ENCODE results near the gene URAD. TPM values are rescaled to one million over a fixed set of nuclear protein-coding genes. Genes with fewer than 3 reads are reported as not detected.

URAD gene
- total RNA-seq, 2 experiments from 2014 or later = not detected

DNA sequence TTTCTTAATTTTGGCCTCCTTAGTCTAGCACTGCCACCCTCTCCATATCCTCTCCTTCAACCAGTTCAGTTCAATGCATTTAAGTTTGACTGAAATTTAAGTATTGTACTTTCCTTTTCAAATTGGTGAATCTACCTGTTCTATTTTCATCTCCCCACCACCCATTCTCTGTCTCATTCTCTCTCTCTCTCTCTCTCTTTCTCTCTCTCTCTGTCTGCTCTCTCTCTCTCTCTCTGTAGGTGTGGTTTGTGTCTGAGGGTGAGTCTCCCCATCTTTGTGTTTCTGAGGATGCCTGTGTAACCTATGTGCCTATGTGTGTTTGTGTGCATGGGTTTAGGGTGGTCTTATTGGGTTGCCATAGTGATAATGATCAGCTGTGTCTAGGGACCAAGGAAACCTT is 58.6 kb downstream of the URAD start:
- TF ChIP-seq EZH2phosphoT487 (IDR thresholded peaks at IDR 0.05; ENCODE audit: borderline replicate concordance, low read depth, low read length) = no peak
- TF ChIP-seq, protein P1, sequence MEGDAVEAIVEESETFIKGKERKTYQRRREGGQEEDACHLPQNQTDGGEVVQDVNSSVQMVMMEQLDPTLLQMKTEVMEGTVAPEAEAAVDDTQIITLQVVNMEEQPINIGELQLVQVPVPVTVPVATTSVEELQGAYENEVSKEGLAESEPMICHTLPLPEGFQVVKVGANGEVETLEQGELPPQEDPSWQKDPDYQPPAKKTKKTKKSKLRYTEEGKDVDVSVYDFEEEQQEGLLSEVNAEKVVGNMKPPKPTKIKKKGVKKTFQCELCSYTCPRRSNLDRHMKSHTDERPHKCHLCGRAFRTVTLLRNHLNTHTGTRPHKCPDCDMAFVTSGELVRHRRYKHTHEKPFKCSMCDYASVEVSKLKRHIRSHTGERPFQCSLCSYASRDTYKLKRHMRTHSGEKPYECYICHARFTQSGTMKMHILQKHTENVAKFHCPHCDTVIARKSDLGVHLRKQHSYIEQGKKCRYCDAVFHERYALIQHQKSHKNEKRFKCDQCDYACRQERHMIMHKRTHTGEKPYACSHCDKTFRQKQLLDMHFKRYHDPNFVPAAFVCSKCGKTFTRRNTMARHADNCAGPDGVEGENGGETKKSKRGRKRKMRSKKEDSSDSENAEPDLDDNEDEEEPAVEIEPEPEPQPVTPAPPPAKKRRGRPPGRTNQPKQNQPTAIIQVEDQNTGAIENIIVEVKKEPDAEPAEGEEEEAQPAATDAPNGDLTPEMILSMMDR (conservative IDR thresholded peaks at IDR 0.05; ENCODE audit: low read length) = no peak

DNA sequence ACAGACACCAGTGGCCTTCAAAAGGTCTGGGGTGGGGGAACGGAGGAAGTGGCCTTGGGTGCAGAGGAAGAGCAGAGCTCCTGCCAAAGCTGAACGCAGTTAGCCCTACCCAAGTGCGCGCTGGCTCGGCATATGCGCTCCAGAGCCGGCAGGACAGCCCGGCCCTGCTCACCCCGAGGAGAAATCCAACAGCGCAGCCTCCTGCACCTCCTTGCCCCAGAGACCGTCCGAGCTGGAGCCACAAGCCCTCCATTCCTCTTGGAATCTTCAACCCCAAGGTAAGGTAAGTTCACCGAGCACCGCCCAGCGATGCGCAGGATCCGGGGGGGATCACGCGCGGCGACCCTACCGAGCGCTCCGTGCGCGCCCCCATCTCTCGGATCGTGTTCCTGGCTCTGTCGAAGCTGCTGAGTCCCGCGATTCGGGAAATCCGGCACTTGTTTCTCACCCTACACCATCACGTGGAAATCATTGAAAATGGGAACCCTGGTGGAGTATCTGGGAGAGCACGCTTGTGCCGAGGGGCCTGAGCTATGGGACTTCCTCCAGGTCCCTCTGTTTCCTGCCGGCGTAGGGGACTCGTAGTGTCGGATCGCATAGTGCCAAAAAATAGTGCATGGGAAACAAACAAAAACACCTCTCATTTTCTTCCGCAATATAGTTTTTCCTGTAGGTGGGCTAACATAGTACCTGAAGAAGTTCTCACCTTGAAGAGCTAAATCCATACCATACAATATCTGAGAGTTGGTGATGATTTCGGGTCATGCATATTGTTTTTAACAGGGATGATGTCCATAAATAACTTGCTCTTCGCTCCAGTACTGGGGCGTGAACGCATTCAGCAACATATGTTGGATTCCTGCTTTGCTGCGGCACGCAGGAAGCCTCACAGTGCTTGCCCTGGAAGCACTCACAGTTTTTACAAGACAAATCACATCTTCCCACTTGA is 59.4 kb downstream of the URAD start:
- Histone ChIP-seq H3K27ac (ENCODE audit: low read depth, low read length, poor library complexity, severe bottlenecking) (no peak overlapping the region), H4K20me1 (ENCODE audit: insufficient read depth, low read length) (no peaks in the 10 kb centered on the region), H3K4me3 (ENCODE audit: low read depth, low read length, poor library complexity, severe bottlenecking) (no peak overlapping the region), H3K79me2 (ENCODE audit: insufficient read depth, low read depth, low read length) (no peaks in the 10 kb centered on the region), H3K4me2 (ENCODE audit: low read length) (no peak overlapping the region), H3K9me3 (ENCODE audit: low read length) (no peaks in the 10 kb centered on the region), H3K9me2 (ENCODE audit: insufficient read depth, low read length) (no peaks in the 10 kb centered on the region), H2AFZ (ENCODE audit: low read length) (no peak overlapping the region), H3K36me3 (ENCODE audit: insufficient read depth, low read length) (no peaks in the 10 kb centered on the region), H3K4me1 (ENCODE audit: insufficient read depth, low read length, poor library complexity, severe bottlenecking) (no peaks in the 10 kb centered on the region)
- DNase-seq (ENCODE audit: low spot score) = no peak
- intact Hi-C loops (cut with micrococcal nuclease; ENCODE audit: unreplicated experiment) = no loop called here
- TF ChIP-seq, protein P1 (conservative IDR thresholded peaks at IDR 0.05; ENCODE audit: low read length) = no peak
- TF ChIP-seq EZH2phosphoT487 (IDR thresholded peaks at IDR 0.05; ENCODE audit: borderline replicate concordance, low read depth, low read length) = no peak
- ChIA-PET CTCF (ENCODE audit: unreplicated experiment) (no interaction called here), POLR2A (interaction anchor here (1.1 kb wide), 1 partner anchor 38 kb away, joined by 4 read pairs; no protein-coding TSS in a partner anchor)
- BruUV-seq (replicated peaks) = no TSS peak

More for the DNA sequence above, 58.6 kb downstream of the URAD start:
- no peak overlapping the region for H2AFZ ChIP-seq (ENCODE audit: low read length)
- intact Hi-C loops (cut with micrococcal nuclease; ENCODE audit: unreplicated experiment) = no loop called here
- ChIA-PET CTCF (ENCODE audit: unreplicated experiment) (no interaction called here), POLR2A (no interaction called here)
- no peak overlapping the region for H3K4me2 ChIP-seq (ENCODE audit: low read length)
- no peaks in the 10 kb centered on the region for H3K36me3 ChIP-seq (ENCODE audit: insufficient read depth, low read length)
- H4K20me1 ChIP-seq (ENCODE audit: insufficient read depth, low read length) = no peaks in the 10 kb centered on the region
- no peaks in the 10 kb centered on the region for H3K9me3 ChIP-seq (ENCODE audit: low read length)
- no peaks in the 10 kb centered on the region for H3K79me2 ChIP-seq (ENCODE audit: insufficient read depth, low read depth, low read length)
- no peaks in the 10 kb centered on the region for H3K9me2 ChIP-seq (ENCODE audit: insufficient read depth, low read length)
- no peak overlapping the region for H3K27ac ChIP-seq (ENCODE audit: low read depth, low read length, poor library complexity, severe bottlenecking)
- no peaks in the 10 kb centered on the region for H3K4me1 ChIP-seq (ENCODE audit: insufficient read depth, low read length, poor library complexity, severe bottlenecking)
- DNase-seq (ENCODE audit: low spot score) = no peak
- H3K4me3 ChIP-seq (ENCODE audit: low read depth, low read length, poor library complexity, severe bottlenecking) = no peak overlapping the region
- no TSS peak for BruUV-seq (replicated peaks)

DNA sequence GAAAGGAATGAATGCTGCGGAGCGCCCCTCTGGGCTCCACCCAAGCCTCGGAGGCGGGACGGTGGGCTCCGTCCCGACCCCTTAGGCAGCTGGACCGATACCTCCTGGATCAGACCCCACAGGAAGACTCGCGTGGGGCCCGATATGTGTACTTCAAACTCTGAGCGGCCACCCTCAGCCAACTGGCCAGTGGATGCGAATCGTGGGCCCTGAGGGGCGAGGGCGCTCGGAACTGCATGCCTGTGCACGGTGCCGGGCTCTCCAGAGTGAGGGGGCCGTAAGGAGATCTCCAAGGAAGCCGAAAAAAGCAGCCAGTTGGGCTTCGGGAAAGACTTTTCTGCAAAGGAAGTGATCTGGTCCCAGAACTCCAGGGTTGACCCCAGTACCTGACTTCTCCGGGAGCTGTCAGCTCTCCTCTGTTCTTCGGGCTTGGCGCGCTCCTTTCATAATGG is 60.1 kb downstream of the URAD start:
- Histone ChIP-seq H3K27ac (ENCODE audit: low read depth, low read length, poor library complexity, severe bottlenecking) (no peak overlapping the region), H4K20me1 (ENCODE audit: insufficient read depth, low read length) (no peaks in the 10 kb centered on the region), H3K4me1 (ENCODE audit: insufficient read depth, low read length, poor library complexity, severe bottlenecking) (no peaks in the 10 kb centered on the region), H3K9me2 (ENCODE audit: insufficient read depth, low read length) (no peaks in the 10 kb centered on the region), H3K36me3 (ENCODE audit: insufficient read depth, low read length) (no peaks in the 10 kb centered on the region), H3K79me2 (ENCODE audit: insufficient read depth, low read depth, low read length) (no peaks in the 10 kb centered on the region), H3K9me3 (ENCODE audit: low read length) (no peaks in the 10 kb centered on the region), H3K4me3 (ENCODE audit: low read depth, low read length, poor library complexity, severe bottlenecking) (no peak overlapping the region), H2AFZ (ENCODE audit: low read length) (no peak overlapping the region), H3K4me2 (ENCODE audit: low read length) (no peak overlapping the region)
- DNase-seq (ENCODE audit: low spot score) = no peak
- ChIA-PET CTCF (ENCODE audit: unreplicated experiment) (no interaction called here), POLR2A (interaction anchor here (1.1 kb wide), 1 partner anchor 37 kb away, joined by 4 read pairs; no protein-coding TSS in a partner anchor)
- intact Hi-C loops (cut with micrococcal nuclease; ENCODE audit: unreplicated experiment) = no loop called here
- TF ChIP-seq EZH2phosphoT487 (IDR thresholded peaks at IDR 0.05; ENCODE audit: borderline replicate concordance, low read depth, low read length) = no peak
- TF ChIP-seq, protein P1 (conservative IDR thresholded peaks at IDR 0.05; ENCODE audit: low read length) = no peak
- BruUV-seq (replicated peaks) = no TSS peak

Measured in OCI-LY7 (cell line).